Neural cell (in vitro differentiated cells): ENCODE data around the gene SLAIN2.

Experiments used
- CTCF ChIP-seq: fragments of 450-650 bp; IDR thresholded peaks from 2 replicates; pipeline ENCODE4 v1.5.1; 2014; ENCODE audit warnings: antibody characterized with exemption, mild to moderate bottlenecking, moderate library complexity; ENCODE audit not compliant: poor library complexity, severe bottlenecking
- EZH2 ChIP-seq: fragments of 200-600, 300-800 bp; shearing (Covaris generic), sonication (generic); IDR thresholded peaks from 2 replicates; pipeline ENCODE4 v1.6.1; 2014; ENCODE audit warnings: antibody characterized with exemption, low read length, borderline replicate concordance, mild to moderate bottlenecking; ENCODE audit not compliant: insufficient read depth, poor library complexity, severe bottlenecking

GRCh38 chr4:48360285-48361011 lies 19.1 kb downstream of the SLAIN2 start:
- TF ChIP-seq CTCF (no peak), EZH2 (no peak)
